ENCODE measurements around the gene CEBPZOS. TPM values are rescaled to one million over a fixed set of nuclear protein-coding genes. Genes with fewer than 3 reads are reported as not detected.
A peak's percentile ranks its signal among the peaks of the same experiment; 100 is the strongest.
"Not testable (repeated sequence)": the region's sequence is repeated elsewhere in the genome, so short reads cannot be mapped to it uniquely, and the experiment has no call there.

CEBPZOS gene
- total RNA-seq, 4 donors from 2014 or later: 17.9 to 22.3 (median 20.3) TPM

DNA sequence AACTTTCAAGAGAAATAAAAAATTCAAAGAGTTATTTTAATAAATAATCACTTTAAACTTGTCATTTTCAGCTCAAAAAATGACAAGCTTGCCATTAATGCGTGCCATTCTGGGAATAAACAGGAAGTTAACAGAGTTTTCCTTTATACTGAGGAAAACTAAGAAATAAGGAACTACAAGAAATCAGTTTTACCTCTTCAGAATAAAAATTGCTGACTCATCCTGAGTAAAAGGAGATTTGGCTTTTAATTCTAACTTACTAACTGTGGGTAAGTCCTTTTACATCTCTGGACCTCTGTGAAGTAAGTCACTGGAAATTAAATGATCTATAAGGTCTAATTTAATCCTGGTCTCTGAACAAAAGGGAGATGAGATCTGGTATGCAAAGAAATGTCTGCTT lies 19.0 kb downstream of the CEBPZOS start:
- TF ChIP-seq POLR2A (IDR thresholded peaks at IDR 0.05): no peak
- TF ChIP-seq, protein P1, sequence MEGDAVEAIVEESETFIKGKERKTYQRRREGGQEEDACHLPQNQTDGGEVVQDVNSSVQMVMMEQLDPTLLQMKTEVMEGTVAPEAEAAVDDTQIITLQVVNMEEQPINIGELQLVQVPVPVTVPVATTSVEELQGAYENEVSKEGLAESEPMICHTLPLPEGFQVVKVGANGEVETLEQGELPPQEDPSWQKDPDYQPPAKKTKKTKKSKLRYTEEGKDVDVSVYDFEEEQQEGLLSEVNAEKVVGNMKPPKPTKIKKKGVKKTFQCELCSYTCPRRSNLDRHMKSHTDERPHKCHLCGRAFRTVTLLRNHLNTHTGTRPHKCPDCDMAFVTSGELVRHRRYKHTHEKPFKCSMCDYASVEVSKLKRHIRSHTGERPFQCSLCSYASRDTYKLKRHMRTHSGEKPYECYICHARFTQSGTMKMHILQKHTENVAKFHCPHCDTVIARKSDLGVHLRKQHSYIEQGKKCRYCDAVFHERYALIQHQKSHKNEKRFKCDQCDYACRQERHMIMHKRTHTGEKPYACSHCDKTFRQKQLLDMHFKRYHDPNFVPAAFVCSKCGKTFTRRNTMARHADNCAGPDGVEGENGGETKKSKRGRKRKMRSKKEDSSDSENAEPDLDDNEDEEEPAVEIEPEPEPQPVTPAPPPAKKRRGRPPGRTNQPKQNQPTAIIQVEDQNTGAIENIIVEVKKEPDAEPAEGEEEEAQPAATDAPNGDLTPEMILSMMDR (IDR thresholded peaks at IDR 0.05): no peak
- Histone ChIP-seq H3K27me3 (no peaks in the 10 kb centered on the region), H3K4me3 (no peak overlapping the region), H3K27ac (peak overlapping the region in 3 of 4 donors; percentile 21 to 57 (median 23)), H3K9me3 (no peaks in the 10 kb centered on the region), H3K36me3 (peaks cover 0 to 97% (median 5%) of the 10 kb centered on the region in 3 donors), H3K4me1 (peaks cover 6 to 31% (median 10%) of the 10 kb centered on the region in 3 donors)
- no peak for DNase-seq
- WGBS, 2 donors: 75 to 77% methylated on average over 1 of the region's 1 CpG
- intact Hi-C loops (cut with DNase I): no loop called here

DNA sequence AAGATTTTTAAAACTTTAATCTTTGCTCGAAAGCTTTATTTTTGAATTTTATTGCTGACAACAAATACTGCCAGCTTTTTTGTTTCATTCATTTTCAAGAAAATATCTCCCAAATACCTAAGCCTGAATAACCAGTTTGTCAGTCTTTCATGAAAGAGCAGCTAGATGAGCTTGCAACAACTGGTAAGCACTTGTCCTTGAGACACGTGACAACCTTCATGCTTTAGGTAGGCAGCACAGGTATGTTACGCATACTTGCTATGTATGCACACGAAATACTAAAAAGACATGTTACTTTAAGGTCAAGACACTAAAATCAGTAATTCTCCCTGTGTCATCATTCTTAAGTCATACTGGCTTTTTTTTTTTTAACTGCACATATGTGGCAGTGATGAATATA lies 22.8 kb downstream of the CEBPZOS start:
- no peak overlapping the region for H3K4me3 ChIP-seq
- no peaks in the 10 kb centered on the region for H3K9me3 ChIP-seq
- no peaks in the 10 kb centered on the region for H3K27me3 ChIP-seq
- peaks cover 6 to 36% (median 12%) of the 10 kb centered on the region in 3 donors for H3K4me1 ChIP-seq
- no peak for DNase-seq
- TF ChIP-seq, protein P1 (IDR thresholded peaks at IDR 0.05): no peak
- TF ChIP-seq POLR2A (IDR thresholded peaks at IDR 0.05): no peak
- H3K36me3 ChIP-seq: peaks cover 0 to 96% (median 9%) of the 10 kb centered on the region in 3 donors
- H3K27ac ChIP-seq: peak overlapping the region in 3 of 4 donors; percentile 66 to 77 (median 66)
- intact Hi-C loops (cut with DNase I): no loop called here
- WGBS, 2 donors: 31 to 58% methylated on average over 4 of the region's 4 CpGs

DNA sequence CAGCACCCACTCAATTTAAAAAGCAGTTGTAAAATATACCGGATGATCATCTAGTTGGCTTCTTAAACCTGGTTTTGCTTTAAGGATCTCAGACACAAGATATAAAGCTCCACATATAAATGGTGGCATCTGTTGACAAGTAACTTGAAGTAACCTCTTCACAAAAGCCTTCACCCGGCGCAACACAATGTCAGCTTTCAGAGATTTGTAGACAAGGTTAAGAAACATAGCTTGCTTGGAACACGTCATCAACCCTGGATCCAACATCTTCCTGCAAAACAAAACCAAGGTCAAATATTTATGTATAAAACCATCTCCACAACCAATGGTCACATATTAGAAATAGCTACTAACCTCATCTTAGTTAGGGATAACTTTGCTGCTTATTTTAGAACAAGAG lies 26.8 kb downstream of the CEBPZOS start:
- intact Hi-C loops (cut with DNase I): no loop called here
- Histone ChIP-seq H3K9me3 (no peaks in the 10 kb centered on the region), H3K4me3 (no peak overlapping the region), H3K36me3 (peaks cover 6 to 76% (median 16%) of the 10 kb centered on the region in 3 donors), H3K4me1 (peaks cover 0 to 50% (median 10%) of the 10 kb centered on the region in 3 donors), H3K27me3 (no peaks in the 10 kb centered on the region), H3K27ac (no peak overlapping the region)
- TF ChIP-seq, protein P1 (IDR thresholded peaks at IDR 0.05): no peak
- no peak for TF ChIP-seq POLR2A (IDR thresholded peaks at IDR 0.05)
- no peak for DNase-seq
- WGBS, 2 donors: 94 to 95% methylated on average over 4 of the region's 4 CpGs

DNA sequence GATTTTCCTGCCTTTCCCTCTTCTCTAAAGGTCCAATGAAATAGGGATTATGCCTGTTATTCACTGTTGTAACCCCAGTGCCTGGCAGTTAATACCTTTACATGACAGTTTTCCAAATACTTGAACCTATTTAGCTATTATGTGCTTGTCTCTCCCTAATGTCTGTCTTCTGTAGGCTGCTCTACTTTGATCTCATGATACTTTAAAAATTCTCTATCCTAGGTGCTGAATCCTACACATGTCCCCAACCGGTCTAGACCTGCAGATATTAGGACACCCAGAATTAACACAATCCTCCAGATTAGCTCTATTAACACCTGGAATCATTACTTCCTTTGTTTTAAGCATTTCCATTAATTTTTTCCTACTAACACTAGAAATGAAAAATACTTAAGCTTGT lies 27.8 kb downstream of the CEBPZOS start:
- 75 to 95% methylated on average over 1 of the region's 1 CpG for WGBS, 2 donors
- no peak for DNase-seq
- intact Hi-C loops (cut with DNase I): no loop called here
- Histone ChIP-seq H3K27me3 (no peaks in the 10 kb centered on the region), H3K4me1 (peaks cover 0 to 45% (median 7%) of the 10 kb centered on the region in 3 donors), H3K9me3 (no peaks in the 10 kb centered on the region), H3K27ac (no peak overlapping the region), H3K36me3 (peaks cover 8 to 77% (median 18%) of the 10 kb centered on the region in 3 donors), H3K4me3 (no peak overlapping the region)
- TF ChIP-seq, protein P1 (IDR thresholded peaks at IDR 0.05): no peak
- no peak for TF ChIP-seq POLR2A (IDR thresholded peaks at IDR 0.05)

DNA sequence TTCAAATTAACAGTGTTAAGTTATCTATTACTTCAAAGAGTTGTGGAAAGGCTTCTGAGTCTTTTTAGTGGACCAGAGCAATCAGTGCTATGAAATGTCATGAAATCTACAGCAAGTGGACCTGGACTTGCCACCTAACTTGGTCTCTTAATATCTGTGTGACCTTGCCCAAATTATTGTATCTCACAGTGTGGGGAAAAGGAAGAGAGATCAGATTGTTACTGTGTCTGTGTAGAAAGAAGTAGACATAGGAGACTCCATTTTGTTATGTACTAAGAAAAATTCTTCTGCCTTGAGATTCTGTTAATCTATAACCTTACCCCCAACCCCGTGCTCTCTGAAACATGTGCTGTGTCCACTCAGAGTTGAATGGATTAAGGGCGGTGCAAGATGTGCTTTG lies 28.8 kb downstream of the CEBPZOS start:
- H3K9me3 ChIP-seq; H3K4me3 ChIP-seq; H3K27ac ChIP-seq; H3K27me3 ChIP-seq; DNase-seq; intact Hi-C loops (cut with DNase I): not testable (repeated sequence)
- peaks cover 8 to 66% (median 18%) of the 10 kb centered on the region in 3 donors for H3K36me3 ChIP-seq
- 40% methylated on average over 1 of the region's 2 CpGs; no CpG with 5 or more reads in 1 of the 2 donors for WGBS, 2 donors
- H3K4me1 ChIP-seq: peaks cover 0 to 46% (median 9%) of the 10 kb centered on the region in 3 donors

DNA sequence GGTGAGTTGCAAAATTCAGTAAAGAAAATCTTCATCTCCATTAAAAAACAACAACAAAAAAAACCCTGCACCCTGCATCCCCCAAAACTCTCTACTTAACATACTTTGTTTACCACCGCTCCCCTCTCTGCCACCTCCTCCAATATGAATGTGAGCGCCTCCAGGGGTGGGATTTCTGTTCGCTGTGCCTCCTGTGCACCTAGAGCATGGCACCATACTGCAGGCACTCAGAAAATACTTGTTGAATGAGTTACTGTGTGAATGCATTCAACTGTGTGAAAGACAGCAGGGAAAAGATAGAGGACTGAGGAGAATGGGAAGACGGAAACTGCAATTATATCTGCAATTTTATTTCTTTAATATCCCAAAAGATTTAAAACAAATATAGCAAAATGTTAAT lies 30.6 kb downstream of the CEBPZOS start:
- DNase-seq: no peak
- Histone ChIP-seq H3K27ac (no peak overlapping the region), H3K27me3 (no peaks in the 10 kb centered on the region), H3K36me3 (peaks cover 8 to 49% (median 8%) of the 10 kb centered on the region in 3 donors), H3K4me1 (peaks cover 0 to 52% (median 14%) of the 10 kb centered on the region in 3 donors), H3K9me3 (no peaks in the 10 kb centered on the region), H3K4me3 (no peak overlapping the region)
- TF ChIP-seq, protein P1 (IDR thresholded peaks at IDR 0.05): no peak
- no peak for TF ChIP-seq POLR2A (IDR thresholded peaks at IDR 0.05)
- 90 to 98% methylated on average over 4 of the region's 4 CpGs for WGBS, 2 donors
- intact Hi-C loops (cut with DNase I): no loop called here
